Measurements from ENCODE around the gene PTCH2.

Gene PTCH2, protein sequence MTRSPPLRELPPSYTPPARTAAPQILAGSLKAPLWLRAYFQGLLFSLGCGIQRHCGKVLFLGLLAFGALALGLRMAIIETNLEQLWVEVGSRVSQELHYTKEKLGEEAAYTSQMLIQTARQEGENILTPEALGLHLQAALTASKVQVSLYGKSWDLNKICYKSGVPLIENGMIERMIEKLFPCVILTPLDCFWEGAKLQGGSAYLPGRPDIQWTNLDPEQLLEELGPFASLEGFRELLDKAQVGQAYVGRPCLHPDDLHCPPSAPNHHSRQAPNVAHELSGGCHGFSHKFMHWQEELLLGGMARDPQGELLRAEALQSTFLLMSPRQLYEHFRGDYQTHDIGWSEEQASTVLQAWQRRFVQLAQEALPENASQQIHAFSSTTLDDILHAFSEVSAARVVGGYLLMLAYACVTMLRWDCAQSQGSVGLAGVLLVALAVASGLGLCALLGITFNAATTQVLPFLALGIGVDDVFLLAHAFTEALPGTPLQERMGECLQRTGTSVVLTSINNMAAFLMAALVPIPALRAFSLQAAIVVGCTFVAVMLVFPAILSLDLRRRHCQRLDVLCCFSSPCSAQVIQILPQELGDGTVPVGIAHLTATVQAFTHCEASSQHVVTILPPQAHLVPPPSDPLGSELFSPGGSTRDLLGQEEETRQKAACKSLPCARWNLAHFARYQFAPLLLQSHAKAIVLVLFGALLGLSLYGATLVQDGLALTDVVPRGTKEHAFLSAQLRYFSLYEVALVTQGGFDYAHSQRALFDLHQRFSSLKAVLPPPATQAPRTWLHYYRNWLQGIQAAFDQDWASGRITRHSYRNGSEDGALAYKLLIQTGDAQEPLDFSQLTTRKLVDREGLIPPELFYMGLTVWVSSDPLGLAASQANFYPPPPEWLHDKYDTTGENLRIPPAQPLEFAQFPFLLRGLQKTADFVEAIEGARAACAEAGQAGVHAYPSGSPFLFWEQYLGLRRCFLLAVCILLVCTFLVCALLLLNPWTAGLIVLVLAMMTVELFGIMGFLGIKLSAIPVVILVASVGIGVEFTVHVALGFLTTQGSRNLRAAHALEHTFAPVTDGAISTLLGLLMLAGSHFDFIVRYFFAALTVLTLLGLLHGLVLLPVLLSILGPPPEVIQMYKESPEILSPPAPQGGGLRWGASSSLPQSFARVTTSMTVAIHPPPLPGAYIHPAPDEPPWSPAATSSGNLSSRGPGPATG
- total RNA-seq = 0 to 3.7 (median 0.36) reads per million in 17 experiments

DNA sequence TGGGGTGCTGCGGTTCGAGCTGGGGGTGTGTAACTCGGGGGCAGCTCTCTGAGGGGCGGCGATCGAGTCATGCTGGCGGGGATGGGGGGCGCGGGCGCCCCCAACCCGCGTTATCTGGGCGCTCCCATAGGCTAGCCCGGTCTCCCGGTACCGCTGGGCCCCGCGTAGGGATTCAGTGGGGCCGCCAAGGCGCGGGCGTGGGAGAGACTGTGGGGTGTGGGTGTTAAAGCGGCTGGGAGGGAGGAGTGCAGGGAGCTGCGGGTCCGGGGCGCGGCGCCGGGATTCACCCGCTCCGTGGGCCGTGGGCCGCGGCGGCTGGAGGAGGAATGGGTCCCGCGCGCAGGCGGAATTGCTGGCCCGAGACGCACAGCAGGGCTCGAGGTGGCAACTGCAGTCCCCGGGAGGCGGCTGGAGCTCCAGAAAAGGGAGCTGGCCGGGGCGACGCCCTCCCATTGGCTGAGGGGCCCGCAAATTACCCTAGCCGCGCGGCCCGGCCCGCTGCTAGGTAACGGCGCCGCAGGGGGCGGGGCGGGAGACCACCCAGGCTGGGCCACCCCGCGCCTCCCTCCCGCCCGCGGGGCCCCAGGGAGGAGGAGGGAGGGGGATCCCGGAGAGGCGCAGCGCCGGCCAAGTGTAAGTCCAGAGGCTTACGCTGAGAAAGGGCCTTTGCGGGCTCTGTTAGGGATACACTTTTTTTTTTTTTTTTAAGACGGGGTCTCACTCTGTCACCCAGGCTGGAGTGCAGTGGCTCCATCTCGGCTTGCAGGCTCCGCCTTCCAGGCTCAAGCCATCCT lies at the start of gene PTCH2:
PTCH2 (minus strand) TSS at position 392 of the 794 bp plus-strand sequence; CDS start at position 71, 321 bp downstream.
- peak in 3 of 4 experiments; percentile 34 to 64 (median 59) for DNase-seq

DNA sequence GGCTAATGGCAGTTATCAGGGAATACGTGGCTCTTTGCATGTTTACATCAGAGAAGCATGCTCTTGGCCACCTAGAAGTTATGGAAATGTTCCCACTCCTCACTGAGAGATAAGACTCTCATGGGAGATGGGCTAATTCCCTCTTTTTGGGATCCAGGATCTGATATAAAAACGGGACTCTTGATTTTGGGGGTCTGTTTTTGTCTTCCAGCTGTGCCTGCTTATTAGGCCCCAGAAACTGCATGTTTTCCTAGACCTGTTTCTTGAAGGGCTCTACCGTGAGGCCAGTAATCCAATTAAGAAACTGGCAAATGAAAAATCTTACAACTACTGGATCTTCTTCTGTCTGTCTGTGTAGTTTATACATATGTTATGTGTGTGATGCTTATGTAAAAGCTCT lies 47.0 kb upstream of the PTCH2 start:
- no peak for DNase-seq

- no peak for DNase-seq
Measured at GRCh38 chr1:44885406-44885805, 42.4 kb upstream of the PTCH2 start.

- peak in 1 of 4 experiments; percentile 10 for DNase-seq
Measured at GRCh38 chr1:44884746-44885145, 41.7 kb upstream of the PTCH2 start.

DNA sequence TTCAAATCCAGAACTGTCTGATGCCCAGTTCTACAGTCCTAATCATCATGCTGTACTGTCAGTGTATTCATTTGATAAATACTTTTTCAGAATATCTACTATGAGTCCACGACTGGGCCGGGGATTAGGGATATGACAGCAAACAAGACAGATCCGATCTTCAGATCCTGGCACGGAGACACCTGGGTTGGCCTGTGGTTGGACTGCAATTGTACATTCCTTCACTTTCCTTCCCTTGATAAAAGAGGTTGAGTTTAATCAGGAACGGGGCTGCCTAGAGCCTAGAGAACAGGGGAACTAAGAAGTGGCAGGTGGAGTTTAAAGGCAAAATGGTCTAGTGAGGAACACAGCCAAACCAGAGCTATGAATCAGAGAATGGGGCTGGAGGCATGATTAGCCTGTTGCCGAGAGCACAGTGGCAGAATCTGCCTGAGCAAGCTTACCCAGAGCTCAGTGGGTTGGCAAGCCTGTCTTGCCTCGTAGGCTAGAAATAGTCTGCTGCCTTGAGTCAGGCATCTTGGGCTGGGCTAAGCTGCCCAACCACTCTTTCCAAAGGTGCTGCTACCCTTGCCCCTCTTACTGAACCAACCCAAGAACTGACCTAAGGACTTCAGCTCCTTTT lies 38.1 kb upstream of the PTCH2 start:
- DNase-seq = no peak

GRCh38 chr1:44874155-44874554 lies 31.1 kb upstream of the PTCH2 start:
- no peak for DNase-seq

DNA sequence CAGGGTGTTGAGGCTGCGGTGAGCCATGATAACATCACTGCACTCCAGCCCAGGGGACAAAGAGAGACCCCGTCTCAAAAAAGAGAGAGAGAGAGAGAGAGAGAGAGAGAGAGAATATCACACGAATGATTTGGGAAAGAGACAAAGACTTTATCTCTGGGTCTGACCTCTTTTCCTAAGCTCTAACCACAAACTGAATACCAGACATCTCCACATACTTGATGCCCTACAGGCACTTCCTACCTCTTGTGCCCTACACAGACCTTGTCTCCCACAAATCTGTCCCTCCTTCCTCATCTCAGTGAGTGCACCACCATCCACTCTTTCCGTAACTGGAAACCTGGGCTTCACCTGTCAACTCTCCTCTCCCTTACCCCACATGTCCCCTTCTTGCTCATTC lies 27.0 kb upstream of the PTCH2 start:
- no peak for DNase-seq

GRCh38 chr1:44867801-44868200 lies 24.7 kb upstream of the PTCH2 start:
- DNase-seq = no peak

GRCh38 chr1:44862829-44863401 lies 19.9 kb upstream of the PTCH2 start:
- peak in 2 of 4 experiments; percentile 10 to 28 for DNase-seq

DNA sequence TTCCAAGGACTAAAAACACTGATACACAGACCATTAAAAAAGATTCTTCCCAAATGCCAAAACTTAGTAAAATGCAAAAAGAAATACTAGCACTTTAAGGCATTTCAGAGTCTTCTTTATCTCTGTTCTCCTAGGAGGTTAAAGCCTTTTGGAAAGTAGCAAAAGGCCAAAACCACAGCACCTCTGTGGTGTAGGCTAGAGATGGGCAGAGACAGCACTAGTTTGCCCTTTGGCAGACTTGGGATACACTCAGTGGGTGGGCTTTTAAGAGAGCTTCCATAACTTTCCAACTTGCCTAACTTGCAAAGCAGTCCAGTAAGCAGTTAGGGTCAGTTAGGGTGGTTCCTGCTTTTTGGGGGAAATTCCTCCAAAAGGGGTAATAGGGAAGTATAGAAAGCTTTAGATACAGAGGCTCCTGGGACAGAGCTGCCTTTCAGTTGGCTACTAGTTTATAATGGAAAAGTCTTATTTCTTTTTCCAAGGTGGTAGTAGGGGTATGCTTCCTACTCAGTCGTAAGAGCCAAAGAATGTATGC lies 17.9 kb upstream of the PTCH2 start:
- peak; percentile 23 to 55 (median 51) for DNase-seq

- DNase-seq = peak in 2 of 4 experiments; percentile 51 to 54
Measured at GRCh38 chr1:44860331-44860730, 17.3 kb upstream of the PTCH2 start.

DNA sequence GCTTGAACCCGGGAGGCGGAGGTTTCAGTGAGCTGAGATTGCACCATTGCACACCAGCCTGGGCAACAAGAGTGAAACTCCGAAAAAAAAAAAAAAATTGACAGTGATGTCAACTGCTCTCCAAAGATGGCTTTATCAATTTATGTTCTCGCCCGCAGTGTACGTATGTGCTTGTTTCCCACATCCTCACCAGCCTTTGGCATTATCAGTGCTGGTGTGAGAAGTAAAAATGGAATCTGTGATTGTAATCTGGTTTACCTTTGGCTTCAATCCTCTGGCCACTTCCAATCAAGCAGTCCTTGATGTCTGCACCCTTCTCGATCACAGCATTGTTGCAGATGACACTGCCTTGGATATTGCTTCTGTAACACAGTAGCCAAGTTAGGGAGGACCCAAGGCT lies 14.4 kb upstream of the PTCH2 start:
- DNase-seq = no peak

DNA sequence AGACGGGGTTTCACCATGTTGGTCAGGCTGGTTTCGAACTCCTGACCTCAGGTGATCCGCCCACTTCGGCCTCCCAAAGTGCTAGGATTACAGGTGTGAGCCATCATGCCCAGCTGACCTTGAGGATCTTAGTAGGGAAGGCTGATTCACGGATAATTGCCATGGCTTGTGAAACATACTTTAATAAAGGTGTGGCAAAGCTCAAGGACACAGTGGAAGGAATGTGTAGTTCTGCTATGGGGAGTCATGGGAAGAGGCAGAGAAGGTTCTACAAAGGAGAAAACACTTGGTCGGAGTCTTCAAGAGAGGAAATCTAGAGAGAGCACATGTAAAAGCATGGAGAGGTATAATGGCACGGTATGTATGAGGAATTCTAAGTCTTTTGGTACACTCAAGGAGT lies 12.7 kb upstream of the PTCH2 start:
- DNase-seq = no peak

GRCh38 chr1:44854970-44855369 lies 11.9 kb upstream of the PTCH2 start:
- DNase-seq = peak; percentile 27 to 67 (median 60)

DNA sequence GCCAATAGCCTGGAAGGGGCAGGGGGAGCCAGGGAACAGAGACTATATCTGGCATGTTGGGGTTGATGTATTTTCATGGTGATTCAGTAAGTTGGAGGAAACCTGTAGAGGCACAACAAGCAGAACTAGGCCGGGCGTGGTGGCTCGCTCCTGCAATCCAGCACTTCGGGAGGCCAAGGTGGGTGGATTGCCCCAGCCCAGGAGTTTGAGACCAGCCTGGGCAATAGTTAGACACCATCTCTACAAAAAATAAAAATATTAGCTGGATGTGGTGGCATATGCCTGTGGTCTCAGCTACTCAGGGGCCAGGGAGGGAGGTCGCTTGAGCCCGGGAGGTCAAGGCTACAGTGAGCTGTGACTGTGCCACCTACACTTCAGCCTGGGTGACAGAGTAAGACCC lies 10.1 kb upstream of the PTCH2 start:
- no peak for DNase-seq

DNA sequence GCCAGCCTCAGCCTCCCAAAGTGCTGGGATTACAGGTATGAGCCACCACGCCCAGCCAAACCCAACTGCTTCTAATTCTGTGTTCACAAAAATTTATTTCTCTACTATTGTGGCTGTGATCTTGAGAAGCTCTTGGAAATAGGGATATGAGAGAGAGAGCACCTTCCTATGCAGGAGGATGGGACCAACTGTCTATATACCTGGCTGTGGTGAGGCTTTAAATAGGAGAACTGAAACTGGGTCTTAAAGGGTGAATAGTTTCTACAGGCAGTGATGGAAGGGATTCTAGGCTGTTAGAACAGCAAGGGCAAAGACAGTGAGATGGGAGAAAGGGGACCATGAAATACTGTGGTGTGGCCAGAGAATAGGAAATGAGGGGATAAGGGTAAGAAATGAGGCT lies 8.3 kb upstream of the PTCH2 start:
- no peak for DNase-seq

DNA sequence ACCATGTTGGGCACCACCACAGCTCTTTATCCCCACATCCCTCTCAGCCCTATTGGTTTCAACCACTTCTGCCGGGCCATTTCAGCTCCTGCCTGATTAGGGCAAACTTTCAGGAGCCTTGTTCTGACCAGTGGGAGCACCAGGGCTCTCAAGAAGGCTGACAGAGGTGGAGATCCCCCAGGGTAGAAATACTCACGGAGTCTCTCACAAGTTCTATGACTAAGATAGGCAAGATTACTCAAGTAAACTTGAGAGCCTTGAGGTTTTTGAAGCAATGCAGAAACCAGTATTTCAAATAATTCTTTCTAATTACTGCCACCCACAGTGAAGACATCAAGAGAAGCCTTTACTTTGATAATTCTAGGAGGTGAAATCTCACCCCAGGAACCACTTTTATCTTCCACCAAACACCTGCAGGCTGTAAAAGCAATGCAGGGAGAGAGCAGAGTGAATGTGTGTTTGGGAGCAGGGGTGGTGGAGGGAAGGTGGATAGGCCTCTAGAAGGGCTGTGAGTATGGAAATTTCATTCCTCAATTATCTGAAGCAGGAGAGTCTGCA lies 6.6 kb upstream of the PTCH2 start:
- DNase-seq = no peak

DNA sequence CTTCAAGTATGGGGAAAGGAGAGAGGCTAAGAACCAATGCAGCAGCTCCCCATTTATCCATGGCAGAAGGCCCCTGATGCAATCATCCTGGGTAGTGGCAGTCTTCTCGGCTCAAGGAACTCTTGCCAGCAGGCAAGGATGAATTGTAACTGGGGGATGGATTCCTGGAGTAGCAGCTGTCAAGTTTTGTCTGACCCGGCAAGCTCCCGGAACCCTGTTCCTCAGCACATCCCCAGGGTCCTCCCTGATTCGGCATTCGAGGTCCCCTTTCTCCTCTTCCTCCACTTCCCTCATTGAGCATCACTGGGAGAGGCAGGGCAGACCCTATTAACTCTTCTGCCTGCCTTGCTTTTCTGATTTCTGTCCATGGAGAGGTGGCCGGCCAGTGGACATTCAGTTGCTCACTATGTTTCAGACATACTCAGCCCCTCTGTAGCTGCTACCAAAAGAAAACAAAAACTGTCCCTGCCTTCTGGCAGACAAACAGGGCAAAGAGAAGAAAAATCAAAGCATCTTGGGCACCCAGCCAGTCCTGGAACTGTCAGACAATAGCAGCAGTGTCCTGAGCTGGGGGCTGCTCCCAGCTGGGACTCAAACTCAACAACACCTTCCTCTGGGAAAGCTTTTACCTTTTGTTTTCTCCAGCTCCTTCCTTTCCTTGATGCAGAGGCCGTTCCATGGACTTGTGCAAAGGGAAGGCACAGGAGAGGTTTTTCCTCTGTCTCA lies 5.6 kb upstream of the PTCH2 start:
- no peak for DNase-seq

GRCh38 chr1:44847845-44848244 lies 4.8 kb upstream of the PTCH2 start:
- DNase-seq = no peak

DNA sequence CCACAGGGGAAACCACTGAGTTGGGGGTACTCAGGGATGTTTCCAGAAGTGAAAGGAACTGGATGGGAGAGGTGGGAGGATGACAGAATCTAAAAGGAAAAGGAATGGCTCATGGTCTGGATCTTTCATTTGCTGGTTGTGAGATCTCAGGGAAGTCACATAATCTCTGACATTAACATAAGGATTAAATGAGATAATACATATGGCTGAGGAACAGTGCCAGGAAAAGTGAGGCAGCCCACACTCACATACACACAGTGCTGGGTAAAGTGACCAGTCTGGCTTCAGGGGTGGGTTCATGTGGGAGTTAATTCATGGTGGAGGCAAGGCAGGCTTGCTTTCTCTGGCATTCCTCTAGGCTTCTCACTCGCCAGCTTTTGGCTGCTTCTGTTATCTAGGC lies 3.9 kb upstream of the PTCH2 start:
- no peak for DNase-seq

Data from suppressor macrophage (primary cell).